Keratinocyte (primary cell): Measurements from ENCODE around the gene GNB5. TPM values are rescaled to one million over a fixed set of nuclear protein-coding genes. Genes with fewer than 3 reads are reported as not detected.

Experiments used
- DNase-seq: peaks from one replicate; pipeline ENCODE4 v3.0.0-alpha.2; 2011; ENCODE audit warnings: low read depth, missing footprints, low spot score
- FAIRE-seq: peaks from 2 replicates; lab custom pipeline; 2011; peaks lifted over from hg19 to GRCh38; lab: Jason Lieb, UNC
- H2AFZ ChIP-seq: 2 replicates; pipeline ENCODE4 v1.6.0; 2012; ENCODE audit warnings: low read length, control low read depth, inconsistent platforms; ENCODE audit not compliant: control insufficient read depth
- H3K27ac ChIP-seq: 2 replicates; pipeline ENCODE4 v1.5.1; 2011; ENCODE audit warnings: low read length; ENCODE audit not compliant: control insufficient read depth, insufficient read depth
- H3K27me3 ChIP-seq: 3 replicates; pipeline ENCODE4 v1.6.0; 2011; ENCODE audit warnings: low read length; ENCODE audit not compliant: control insufficient read depth, insufficient read depth; ENCODE audit errors: extremely low read depth
- H3K36me3 ChIP-seq, 2 experiments: 2 replicates in 1 of 2; 3 replicates in 1 of 2; pipeline ENCODE4 v1.5.1; 2011; ENCODE audit warnings: low read length in 2 of 2, mild to moderate bottlenecking in 1 of 2; ENCODE audit not compliant: control insufficient read depth in 2 of 2, insufficient read depth in 2 of 2; ENCODE audit errors: extremely low read depth in 1 of 2
- H3K4me1 ChIP-seq: 3 replicates; pipeline ENCODE4 v1.5.1; 2011; ENCODE audit warnings: low read length; ENCODE audit not compliant: control insufficient read depth, insufficient read depth; ENCODE audit errors: extremely low read depth
- H3K4me2 ChIP-seq: 3 replicates; pipeline ENCODE4 v1.6.0; 2011; ENCODE audit warnings: low read depth, low read length; ENCODE audit not compliant: control insufficient read depth, insufficient read depth; ENCODE audit errors: extremely low read depth
- H3K4me3 ChIP-seq, 3 experiments: fragments of 200-600 bp in 1 of 3; sonication (generic) in 1 of 3; 2 replicates in 2 of 3; 3 replicates in 1 of 3; pipeline ENCODE4 v1.5.1; 2011 to 2016; ENCODE audit warnings: low read length in 3 of 3, mild to moderate bottlenecking in 3 of 3, control low read depth in 2 of 3, inconsistent platforms in 1 of 3, low read depth in 1 of 3, mixed read lengths in 1 of 3, mixed run types in 1 of 3, moderate library complexity in 1 of 3; ENCODE audit not compliant: control insufficient read depth in 2 of 3, insufficient read depth in 2 of 3; ENCODE audit errors: extremely low read depth in 1 of 3
- H3K79me2 ChIP-seq: 2 replicates; pipeline ENCODE4 v1.6.0; 2012; ENCODE audit warnings: low read length; ENCODE audit not compliant: control insufficient read depth, insufficient read depth
- H3K9ac ChIP-seq: 3 replicates; pipeline ENCODE4 v1.6.0; 2011; ENCODE audit warnings: low read length; ENCODE audit not compliant: control insufficient read depth, insufficient read depth; ENCODE audit errors: extremely low read depth
- H3K9me1 ChIP-seq: 3 replicates; pipeline ENCODE4 v1.6.0; 2011; ENCODE audit warnings: low read length; ENCODE audit not compliant: control insufficient read depth, insufficient read depth; ENCODE audit errors: extremely low read depth
- H3K9me3 ChIP-seq: 2 replicates; pipeline ENCODE4 v1.5.1; 2012; ENCODE audit warnings: low read depth, low read length; ENCODE audit not compliant: control insufficient read depth
- H4K20me1 ChIP-seq: 3 replicates; pipeline ENCODE4 v1.6.0; 2011; ENCODE audit warnings: low read length; ENCODE audit not compliant: control insufficient read depth, insufficient read depth; ENCODE audit errors: extremely low read depth
- CTCF ChIP-seq, 3 experiments: IDR thresholded peaks in 1 of 3; conservative IDR thresholded peaks in 1 of 3; optimal IDR thresholded peaks in 1 of 3; 2 replicates in 2 of 3; 3 replicates in 1 of 3; pipeline versions ENCODE3 to v1.5.1; 2011; ENCODE audit warnings: low read length in 3 of 3, mild to moderate bottlenecking in 3 of 3, moderate library complexity in 2 of 3, control low read depth in 1 of 3, inconsistent platforms in 1 of 3; ENCODE audit not compliant: insufficient read depth in 2 of 3; ENCODE audit errors: extremely low read depth in 1 of 3
- EZH2 ChIP-seq: IDR thresholded peaks from one replicate; pipeline ENCODE4 v1.6.1; 2012; ENCODE audit warnings: inconsistent platforms, mild to moderate bottlenecking, low read length, moderate library complexity
- dilution Hi-C: fragments of 300-500 bp; cut with MboI; formaldehyde crosslinking; loops from one replicate; pipeline ENCODE4 v1.7.0; 2020; ENCODE audit warnings: low sequenced_read_pairs; ENCODE audit not compliant: extremely low pct_ligation_motif_present
- polyA plus RNA-seq, 5 experiments: library from polyadenylated mRNA; depleted of rRNA in 3 of 5; stranded (reverse) in 3 of 5; stranded (forward) in 1 of 5; unstranded in 1 of 5; fragments of >200 nt; gene quantifications; 1 replicate in 1 of 5; 2 replicates in 3 of 5; 3 replicates in 1 of 5; pipeline versions ENCODE4 v1.2.1 to v1.2.3, GENCODE V29; 2011 to 2012; ENCODE audit warnings: missing spikeins in 2 of 5, low read depth in 1 of 5, low replicate concordance in 1 of 5

Gene GNB5
- polyA plus RNA-seq, 1 donor (not counting 4 experiments of a cell fraction or from before 2014, with no cell fraction given): 25.8 TPM

DNA sequence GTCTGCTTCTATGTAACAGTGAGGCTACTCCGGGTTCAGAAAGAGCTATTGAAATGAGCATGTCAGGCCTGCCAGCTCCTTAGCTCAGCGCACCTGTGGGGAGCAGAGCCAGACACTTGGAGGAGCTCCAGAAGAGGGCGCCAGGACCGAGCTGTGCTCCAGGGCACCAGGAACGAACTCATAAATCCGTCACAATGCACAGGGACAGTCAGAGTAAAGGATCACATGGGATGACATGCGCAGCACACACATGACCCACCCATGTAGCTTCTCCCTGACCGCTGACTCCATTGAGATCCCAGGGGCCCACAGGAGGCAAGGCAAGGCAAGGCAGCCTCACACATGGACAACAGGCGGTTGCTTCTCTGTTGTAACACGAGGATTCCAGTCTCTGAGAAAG, 26.0 kb upstream of the GNB5 start:
- H3K9me1 ChIP-seq: no peaks in the 10 kb centered on the region
- H3K9me3 ChIP-seq: no peaks in the 10 kb centered on the region
- peak; percentile 86 for FAIRE-seq
- no peaks in the 10 kb centered on the region for H3K79me2 ChIP-seq
- no peak overlapping the region for H3K27ac ChIP-seq
- H3K4me2 ChIP-seq: peak overlapping the region; percentile 49
- H3K4me1 ChIP-seq: no peaks in the 10 kb centered on the region
- H3K4me3 ChIP-seq: no peak overlapping the region
- no peaks in the 10 kb centered on the region for H3K36me3 ChIP-seq
- dilution Hi-C loops: no loop called here
- H3K9ac ChIP-seq: no peak overlapping the region
- no peaks in the 10 kb centered on the region for H4K20me1 ChIP-seq
- H3K27me3 ChIP-seq: no peaks in the 10 kb centered on the region
- TF ChIP-seq CTCF (optimal IDR thresholded peaks at IDR 0.05 in 1 of 3, IDR thresholded peaks at IDR 0.05 in 1 of 3, conservative IDR thresholded peaks at IDR 0.05 in 1 of 3; ENCODE audit: extremely low read depth in 1 of 3, insufficient read depth in 2 of 3, low read length in 3 of 3) (peak; percentile 66 to 80 (median 69)), EZH2 (no peak)
- peak overlapping the region; percentile 80 for H2AFZ ChIP-seq
- DNase-seq: peak; percentile 7

DNA sequence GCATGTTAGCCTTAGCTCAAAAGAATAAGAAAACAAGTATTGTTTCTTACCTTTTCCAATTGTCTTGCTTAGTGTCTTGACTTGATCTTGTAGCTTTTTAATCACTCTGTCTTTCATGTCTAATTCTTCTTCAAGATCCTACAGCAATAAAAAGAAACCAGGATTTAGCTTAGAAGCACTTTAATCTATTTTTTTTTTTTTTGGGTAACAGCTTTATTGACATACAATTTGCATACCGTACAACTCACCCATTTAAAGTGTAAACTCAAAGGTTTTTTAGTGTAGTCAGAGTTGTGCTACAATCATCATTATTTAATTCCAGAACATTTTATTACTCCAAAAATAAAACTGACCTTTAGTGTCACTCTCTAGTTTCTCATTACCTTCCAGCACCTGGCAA, 23.4 kb upstream of the GNB5 start:
- Histone ChIP-seq H3K4me3 (no peak overlapping the region), H3K27ac (no peak overlapping the region), H4K20me1 (no peaks in the 10 kb centered on the region), H3K9ac (no peak overlapping the region), H3K36me3 (no peaks in the 10 kb centered on the region), H3K4me1 (no peaks in the 10 kb centered on the region), H3K9me1 (no peaks in the 10 kb centered on the region), H3K79me2 (no peaks in the 10 kb centered on the region), H3K9me3 (no peaks in the 10 kb centered on the region), H3K27me3 (no peaks in the 10 kb centered on the region), H2AFZ (no peak overlapping the region), H3K4me2 (no peak overlapping the region)
- TF ChIP-seq EZH2 (no peak), CTCF (optimal IDR thresholded peaks at IDR 0.05 in 1 of 3, IDR thresholded peaks at IDR 0.05 in 1 of 3, conservative IDR thresholded peaks at IDR 0.05 in 1 of 3; ENCODE audit: extremely low read depth in 1 of 3, insufficient read depth in 2 of 3, low read length in 3 of 3) (no peak)
- no peak for FAIRE-seq
- DNase-seq: no peak
- dilution Hi-C loops: no loop called here
